Adrenal gland (tissue), 12 donors: ENCODE results near the gene CNIH2. TPM values are rescaled to one million over a fixed set of nuclear protein-coding genes. Genes with fewer than 3 reads are reported as not detected.
"Not testable (repeated sequence)": the region's sequence is repeated elsewhere in the genome, so short reads cannot be mapped to it uniquely, and the experiment has no call there.

Source experiments
- DNase-seq, 7 donors: peaks; one replicate each; pipeline ENCODE4 v3.0.0-alpha.2; 2019 to 2020
- H3K27ac ChIP-seq, 5 donors: fragments of 200-600 bp; sonication (generic) in 4 of 5; 1 replicate in 3 of 5; 2 replicates in 2 of 5; pipeline versions ENCODE4 v1.5.1 to v1.8.0; 2016 to 2020; ENCODE audit warnings: mild to moderate bottlenecking in 1 of 5
- H3K27me3 ChIP-seq: fragments of 200-600 bp; 2 replicates; pipeline ENCODE4 v1.8.0; 2021
- H3K36me3 ChIP-seq, 2 donors: fragments of 200-600 bp; replicated peaks in 1 of 2; 1 replicate in 1 of 2; 2 replicates in 1 of 2; pipeline versions ENCODE4 v1.5.1 to v1.8.0; 2018 to 2022
- H3K4me1 ChIP-seq, 2 donors: fragments of 200-600 bp; replicated peaks in 1 of 2; 1 replicate in 1 of 2; 2 replicates in 1 of 2; pipeline versions ENCODE4 v1.5.1 to v1.8.0; 2018 to 2021
- H3K4me3 ChIP-seq, 4 donors: fragments of 200-600 bp; sonication (generic) in 3 of 4; one replicate each; pipeline ENCODE4 v1.5.1; 2016 to 2018
- H3K9me3 ChIP-seq, 3 donors: fragments of 200-600 bp; sonication (generic) in 1 of 3; replicated peaks in 1 of 3; 1 replicate in 2 of 3; 2 replicates in 1 of 3; pipeline versions ENCODE4 v1.5.1 to v1.8.0; 2016 to 2021
- POLR2A ChIP-seq, 2 donors: fragments of 450-650 bp; IDR thresholded peaks; one replicate each; pipeline ENCODE4 v1.6.1; 2017; ENCODE audit warnings: antibody characterized with exemption in 2 of 2, mild to moderate bottlenecking in 2 of 2, moderate library complexity in 1 of 2
- WGBS, 4 donors: extraction: QIAGEN DNeasy Blood & Tissue Kit in 2 of 4; methylation state at CpG; one replicate each; pipeline versions ENCODE4 v1.1.5 to v1.1.7; 2013 to 2017; 5-methylcytosine and 5-hydroxymethylcytosine counted together
- intact Hi-C, 2 donors: fragments of 100-400 bp; cut with DNase I; formaldehyde crosslinking; loops; one replicate each; pipeline versions ENCODE4 v1.14.1 to v1.15.0; 2022 to 2023
- polyA plus RNA-seq, 3 donors: library from polyadenylated mRNA; stranded (reverse); fragments of 200-250 nt in 2 of 3; fragments of 350-450 nt in 1 of 3; fragmentation: Illumina TruSeq in 1 of 3; extraction: RNeasy Lipid Tissue Mini Kit (QIAGEN cat#74804) in 1 of 3; gene quantifications; one replicate each; pipeline ENCODE4 v1.2.3, GENCODE V29; 2013 to 2014
- total RNA-seq, 9 donors: library from RNA; depleted of rRNA in 4 of 9; stranded (reverse); fragments of >200 nt in 4 of 9; fragments of 120-200 nt in 1 of 9; fragmentation: NEBNext Ultra II Directional in 1 of 9; extraction: Animal tissue kit (Norgen Biotek cat#: 25700) in 1 of 9; gene quantifications; one replicate each; pipeline versions ENCODE4 v1.1.0 to v1.2.4, GENCODE V29; 2013 to 2023
- TF ChIP-seq, protein P1 (sequence below), 6 experiments: fragments of 450-650 bp in 4 of 6; fragments of 200-600 bp in 2 of 6; sonication (generic) in 1 of 6; IDR thresholded peaks; 1 replicate in 5 of 6; 2 replicates in 1 of 6; pipeline versions ENCODE4 v1.5.1 to v1.8.0; 2016 to 2021; ENCODE audit warnings: antibody characterized with exemption in 6 of 6, mild to moderate bottlenecking in 2 of 6, moderate library complexity in 1 of 6
- donor health status: healthy with polysubstance abuse.
- donor health status: Bipolar disorder and iron deficiency.
- donor health status: DM: yes; HTN: yes; CAD: no.
- donor health status: DM: no; HTN: no; CAD: no.
- donor health status: DM: no; HTN: no; CAD: no.
- donor health status: DM: yes; HTN: yes; CAD: no.

The CNIH2 gene
- total and polyA plus RNA-seq, 12 donors, result 0.55 to 13.4 (median 2.9) TPM; not detected in 2

DNA sequence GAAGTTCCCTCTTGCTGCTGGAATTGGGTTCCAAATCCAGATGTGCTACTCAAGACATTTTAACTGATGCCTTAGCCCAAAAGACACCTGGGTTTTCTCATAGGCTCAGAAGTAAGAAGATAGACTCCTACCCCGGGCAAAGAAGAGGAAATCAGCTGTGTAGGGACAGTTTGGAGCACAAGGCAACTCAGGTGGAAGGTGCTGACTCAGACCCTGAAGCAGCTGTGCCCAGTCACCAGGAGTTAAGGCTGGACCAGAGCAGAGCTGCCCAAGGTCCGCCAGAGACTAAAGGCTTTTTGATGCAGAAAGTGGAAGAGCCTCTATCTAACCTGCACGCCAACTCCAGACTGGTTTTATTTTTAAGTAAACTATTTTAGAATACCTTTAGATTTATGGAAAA is 30.2 kb upstream of the CNIH2 start:
- DNase-seq, result no peak
- no peaks in the 10 kb centered on the region for H3K27me3 ChIP-seq
- H3K4me3 ChIP-seq, result no peak overlapping the region
- H3K4me1 ChIP-seq, result no peaks in the 10 kb centered on the region
- no peak overlapping the region for H3K27ac ChIP-seq
- intact Hi-C loops, result no loop called here
- no peaks in the 10 kb centered on the region for H3K36me3 ChIP-seq
- TF ChIP-seq POLR2A (IDR thresholded peaks at IDR 0.05), result no peak
- TF ChIP-seq, protein P1, sequence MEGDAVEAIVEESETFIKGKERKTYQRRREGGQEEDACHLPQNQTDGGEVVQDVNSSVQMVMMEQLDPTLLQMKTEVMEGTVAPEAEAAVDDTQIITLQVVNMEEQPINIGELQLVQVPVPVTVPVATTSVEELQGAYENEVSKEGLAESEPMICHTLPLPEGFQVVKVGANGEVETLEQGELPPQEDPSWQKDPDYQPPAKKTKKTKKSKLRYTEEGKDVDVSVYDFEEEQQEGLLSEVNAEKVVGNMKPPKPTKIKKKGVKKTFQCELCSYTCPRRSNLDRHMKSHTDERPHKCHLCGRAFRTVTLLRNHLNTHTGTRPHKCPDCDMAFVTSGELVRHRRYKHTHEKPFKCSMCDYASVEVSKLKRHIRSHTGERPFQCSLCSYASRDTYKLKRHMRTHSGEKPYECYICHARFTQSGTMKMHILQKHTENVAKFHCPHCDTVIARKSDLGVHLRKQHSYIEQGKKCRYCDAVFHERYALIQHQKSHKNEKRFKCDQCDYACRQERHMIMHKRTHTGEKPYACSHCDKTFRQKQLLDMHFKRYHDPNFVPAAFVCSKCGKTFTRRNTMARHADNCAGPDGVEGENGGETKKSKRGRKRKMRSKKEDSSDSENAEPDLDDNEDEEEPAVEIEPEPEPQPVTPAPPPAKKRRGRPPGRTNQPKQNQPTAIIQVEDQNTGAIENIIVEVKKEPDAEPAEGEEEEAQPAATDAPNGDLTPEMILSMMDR (IDR thresholded peaks at IDR 0.05), result no peak
- H3K9me3 ChIP-seq, result no peaks in the 10 kb centered on the region
- 89 to 92% (median 91%) methylated on average over 3 of the region's 3 CpGs for WGBS, 4 donors

DNA sequence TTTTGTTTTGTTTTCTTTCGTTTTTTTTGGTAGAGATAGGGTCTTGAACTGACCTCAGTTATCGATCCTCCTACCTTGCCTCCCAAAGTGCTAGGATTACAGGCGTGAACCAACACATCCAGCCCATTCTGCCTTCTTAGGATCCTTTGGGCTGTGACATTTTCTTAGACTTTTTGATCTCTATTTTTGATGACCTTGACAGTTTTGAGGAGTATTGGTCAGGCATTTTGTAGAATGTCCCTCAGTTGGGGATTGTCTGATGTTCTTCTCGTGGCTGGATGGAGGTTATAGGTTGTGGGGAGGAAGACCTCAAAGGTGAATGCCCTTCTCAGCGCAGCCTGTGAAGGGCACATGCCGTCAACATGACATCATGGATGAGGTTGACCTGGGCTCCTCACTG is 29.1 kb upstream of the CNIH2 start:
- WGBS, 4 donors, result 90 to 96% (median 93%) methylated on average over 5 to 6 of the region's 6 CpGs
- intact Hi-C loops, result no loop called here
- no peak for DNase-seq
- Histone ChIP-seq H3K27me3 (no peaks in the 10 kb centered on the region), H3K9me3 (no peaks in the 10 kb centered on the region), H3K36me3 (no peaks in the 10 kb centered on the region), H3K4me1 (no peaks in the 10 kb centered on the region), H3K4me3 (no peak overlapping the region), H3K27ac (no peak overlapping the region)
- TF ChIP-seq, protein P1 (IDR thresholded peaks at IDR 0.05), result no peak
- no peak for TF ChIP-seq POLR2A (IDR thresholded peaks at IDR 0.05)

DNA sequence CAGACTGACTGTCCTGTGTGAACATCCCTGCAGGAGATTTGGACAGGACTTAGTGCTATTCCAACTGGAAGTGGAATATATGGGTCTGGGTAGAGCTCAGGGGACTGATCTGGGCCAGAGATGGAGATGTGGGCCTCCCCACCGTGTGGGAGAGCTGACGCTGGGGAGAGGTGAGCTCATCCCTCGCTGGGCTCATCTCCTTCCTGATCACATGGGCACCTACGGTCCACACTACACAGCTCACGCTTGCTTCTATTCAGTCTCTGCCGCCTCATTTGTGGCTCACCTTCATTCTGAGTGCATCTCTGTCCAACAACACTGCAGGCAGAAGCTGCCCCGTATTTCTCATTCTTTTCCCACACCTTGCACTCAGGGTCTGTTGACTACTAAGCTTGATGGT is 26.2 kb upstream of the CNIH2 start:
- Histone ChIP-seq H3K36me3 (no peaks in the 10 kb centered on the region), H3K9me3 (no peaks in the 10 kb centered on the region), H3K27ac (no peak overlapping the region), H3K4me1 (peaks cover 0 to 3% of the 10 kb centered on the region in 2 donors), H3K4me3 (no peak overlapping the region), H3K27me3 (no peaks in the 10 kb centered on the region)
- TF ChIP-seq, protein P1 (IDR thresholded peaks at IDR 0.05), result no peak
- no peak for TF ChIP-seq POLR2A (IDR thresholded peaks at IDR 0.05)
- DNase-seq, result no peak
- intact Hi-C loops, result no loop called here
- WGBS, 4 donors, result 74 to 85% (median 82%) methylated on average over 7 of the region's 7 CpGs

DNA sequence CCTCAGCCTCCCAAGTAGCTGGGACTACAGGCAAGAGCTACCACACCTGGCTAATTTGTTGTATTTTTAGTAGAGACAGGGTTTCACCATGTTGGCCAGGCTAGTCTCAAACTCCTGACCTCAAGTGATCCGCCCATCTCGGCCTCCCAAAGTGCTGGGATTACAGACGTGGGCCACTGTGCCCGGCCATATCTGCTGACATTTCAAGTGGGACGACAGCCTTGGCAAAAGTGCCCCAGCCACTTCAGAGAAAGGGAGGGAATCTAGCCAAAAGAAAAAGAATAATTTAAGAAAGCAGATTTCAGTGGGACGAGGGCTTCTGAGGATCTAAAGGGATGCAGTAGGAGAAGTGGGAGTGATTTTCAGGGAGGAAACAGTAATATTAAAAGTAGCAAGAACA is 24.9 kb upstream of the CNIH2 start:
- H3K27ac ChIP-seq, intact Hi-C loops, H3K9me3 ChIP-seq, DNase-seq, H3K36me3 ChIP-seq, H3K27me3 ChIP-seq, H3K4me1 ChIP-seq, H3K4me3 ChIP-seq: not testable (repeated sequence)
- 71 to 84% (median 77%) methylated on average over 6 of the region's 6 CpGs for WGBS, 4 donors

DNA sequence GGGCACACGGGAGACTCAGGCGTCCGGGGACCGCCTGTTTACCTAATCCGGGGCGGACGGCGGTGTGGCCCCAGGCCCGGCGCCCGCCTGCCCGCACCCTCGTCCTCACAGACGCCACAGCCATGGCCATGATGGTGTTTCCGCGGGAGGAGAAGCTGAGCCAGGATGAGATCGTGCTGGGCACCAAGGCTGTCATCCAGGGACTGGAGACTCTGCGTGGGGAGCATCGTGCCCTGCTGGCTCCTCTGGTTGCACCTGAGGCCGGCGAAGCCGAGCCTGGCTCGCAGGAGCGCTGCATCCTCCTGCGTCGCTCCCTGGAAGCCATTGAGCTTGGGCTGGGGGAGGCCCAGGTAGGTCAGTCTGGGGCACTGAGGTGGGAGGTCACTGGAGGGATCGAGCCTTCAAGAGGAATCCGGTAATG is 19.5 kb upstream of the CNIH2 start:
- Histone ChIP-seq H3K4me1 (peaks cover 4 to 15% of the 10 kb centered on the region in 2 donors), H3K27me3 (no peaks in the 10 kb centered on the region), H3K4me3 (peak overlapping the region in 2 of 4 donors; percentile 70 to 95), H3K9me3 (no peaks in the 10 kb centered on the region), H3K36me3 (peaks cover 0 to 16% of the 10 kb centered on the region in 2 donors), H3K27ac (peak overlapping the region in 2 of 5 donors; percentile 66 to 86)
- no peak for DNase-seq
- intact Hi-C loops, result loop anchor here in 1 of 2 donors (2.0 kb wide), 1 partner anchor 36 kb away; no protein-coding TSS in a partner anchor
- 3 to 13% (median 7%) methylated on average over 3 to 28 of the region's 28 CpGs for WGBS, 4 donors
- TF ChIP-seq, protein P1 (IDR thresholded peaks at IDR 0.05), result peak in 2 of 6 experiments; percentile 11 to 15
- no peak for TF ChIP-seq POLR2A (IDR thresholded peaks at IDR 0.05)
